Left ventricle myocardium inferior (tissue), 1 donor: ENCODE measurements around the gene PBX4. TPM values are rescaled to one million over a fixed set of nuclear protein-coding genes. Genes with fewer than 3 reads are reported as not detected.

ENCODE experiments used
- DNase-seq: peaks from one replicate; pipeline ENCODE4 v3.0.0-alpha.2; 2020
- H3K27ac ChIP-seq: fragments of 200-600 bp; replicated peaks from 2 replicates; pipeline ENCODE4 v1.8.0; 2021
- H3K27me3 ChIP-seq: fragments of 200-600 bp; 2 replicates; pipeline ENCODE4 v1.8.0; 2021; ENCODE audit warnings: low read depth
- H3K36me3 ChIP-seq: fragments of 200-600 bp; 2 replicates; pipeline ENCODE4 v1.8.0; 2021
- H3K4me1 ChIP-seq: fragments of 200-600 bp; 2 replicates; pipeline ENCODE4 v1.8.0; 2021
- H3K4me3 ChIP-seq: fragments of 200-600 bp; 2 replicates; pipeline ENCODE4 v1.8.0; 2021; ENCODE audit warnings: mild to moderate bottlenecking, moderate library complexity
- H3K9me3 ChIP-seq: fragments of 200-600 bp; replicated peaks from 2 replicates; pipeline ENCODE4 v1.8.0; 2021
- CTCF ChIP-seq: fragments of 200-600 bp; IDR thresholded peaks from 2 replicates; pipeline ENCODE4 v1.8.0; 2021; ENCODE audit warnings: antibody characterized with exemption, mild to moderate bottlenecking, borderline replicate concordance
- intact Hi-C: fragments of 100-400 bp; cut with micrococcal nuclease; formaldehyde crosslinking; loops from one replicate; pipeline ENCODE4 v1.11.0; 2022
- total RNA-seq: library from RNA; stranded (reverse); fragmentation: NEBNext Ultra II Directional; extraction: Animal tissue kit (Norgen Biotek cat#: 25700); gene quantifications from one replicate; pipeline ENCODE4 v1.2.1, GENCODE V29; 2021
- donor health status: DM: no; HTN: yes; CAD: no; lungs with severe emphysema.

PBX4 gene
- total RNA-seq, 1 donor from 2014 or later = not detected

- H3K4me3 ChIP-seq = no peak overlapping the region
- H3K4me1 ChIP-seq = peaks cover 7% of the 10 kb centered on the region
- DNase-seq = no peak
- no peaks in the 10 kb centered on the region for H3K9me3 ChIP-seq
- no peaks in the 10 kb centered on the region for H3K27me3 ChIP-seq
- no peaks in the 10 kb centered on the region for H3K36me3 ChIP-seq
- H3K27ac ChIP-seq = no peak overlapping the region
- intact Hi-C loops = no loop called here
- no peak for TF ChIP-seq CTCF
These were observed 23.3 kb downstream of the PBX4 start for GRCh38 chr19:19595171-19595701.

GRCh38 chr19:19594381-19594780, 24.1 kb downstream of the PBX4 start:
- Histone ChIP-seq H3K36me3 (no peaks in the 10 kb centered on the region), H3K27me3 (no peaks in the 10 kb centered on the region), H3K4me1 (peaks cover 7% of the 10 kb centered on the region), H3K9me3 (no peaks in the 10 kb centered on the region), H3K27ac (no peak overlapping the region), H3K4me3 (no peak overlapping the region)
- TF ChIP-seq CTCF = no peak
- intact Hi-C loops = no loop called here
- DNase-seq = no peak

DNA sequence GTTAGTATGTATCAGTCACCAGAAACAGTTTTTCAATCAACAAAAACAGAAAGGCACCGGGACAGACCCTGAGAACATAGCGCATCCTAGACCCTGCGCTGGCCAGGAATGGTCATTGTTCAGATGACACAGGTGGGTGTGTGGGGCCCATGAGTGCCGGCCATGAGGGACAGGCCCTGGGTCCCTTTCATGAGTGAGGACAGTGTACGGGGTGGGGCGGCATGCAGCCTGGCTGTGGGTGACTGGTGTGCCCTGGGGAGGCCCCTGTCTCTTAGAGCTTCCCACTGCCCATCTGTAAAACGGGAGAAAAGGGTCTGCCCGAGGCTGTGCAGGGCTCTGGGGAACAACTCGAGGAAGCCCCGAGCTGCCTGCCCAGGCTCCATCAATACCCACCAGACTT, 25.8 kb downstream of the PBX4 start:
- no peak for DNase-seq
- no peak overlapping the region for H3K27ac ChIP-seq
- intact Hi-C loops = no loop called here
- no peaks in the 10 kb centered on the region for H3K27me3 ChIP-seq
- TF ChIP-seq CTCF = no peak
- H3K4me3 ChIP-seq = no peak overlapping the region
- peaks cover 7% of the 10 kb centered on the region for H3K4me1 ChIP-seq
- H3K9me3 ChIP-seq = no peaks in the 10 kb centered on the region
- H3K36me3 ChIP-seq = no peaks in the 10 kb centered on the region

GRCh38 chr19:19591133-19591825, 27.2 kb downstream of the PBX4 start:
- TF ChIP-seq CTCF = no peak
- no peak for DNase-seq
- no peaks in the 10 kb centered on the region for H3K9me3 ChIP-seq
- H3K27me3 ChIP-seq = no peaks in the 10 kb centered on the region
- no peak overlapping the region for H3K27ac ChIP-seq
- H3K4me3 ChIP-seq = no peak overlapping the region
- peaks cover 7% of the 10 kb centered on the region for H3K4me1 ChIP-seq
- intact Hi-C loops = no loop called here
- no peaks in the 10 kb centered on the region for H3K36me3 ChIP-seq

DNA sequence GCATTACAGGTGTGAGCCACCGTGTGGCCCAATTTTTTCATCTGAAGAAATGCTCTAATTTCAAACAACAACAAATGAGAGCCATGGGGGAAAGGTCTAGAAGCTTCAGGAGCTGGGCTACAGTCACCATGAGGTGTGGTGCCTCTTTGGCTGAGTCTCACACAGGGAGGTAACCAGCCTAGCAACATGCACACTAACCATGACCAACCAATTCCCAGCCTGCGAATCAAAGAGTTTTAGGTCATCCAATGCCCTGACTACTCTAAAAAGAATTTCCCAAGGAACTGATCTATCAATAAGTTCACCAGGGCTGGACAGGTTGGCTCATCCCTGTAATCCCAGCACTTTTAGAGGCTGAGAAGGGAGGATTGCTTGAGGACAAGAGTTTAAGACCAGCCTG, 29.9 kb downstream of the PBX4 start:
- no peaks in the 10 kb centered on the region for H3K36me3 ChIP-seq
- no peak overlapping the region for H3K4me3 ChIP-seq
- H3K9me3 ChIP-seq = no peaks in the 10 kb centered on the region
- no peak for DNase-seq
- TF ChIP-seq CTCF = no peak
- peaks cover 7% of the 10 kb centered on the region for H3K4me1 ChIP-seq
- H3K27me3 ChIP-seq = no peaks in the 10 kb centered on the region
- intact Hi-C loops = no loop called here
- H3K27ac ChIP-seq = no peak overlapping the region
